Heart left ventricle (tissue), 13 donors: ENCODE results near the gene RAB36.

Experiments used
- POLR2A ChIP-seq, 2 donors: fragments of 450-650 bp; IDR thresholded peaks; one replicate each; pipeline ENCODE4 v1.6.1; 2017; ENCODE audit warnings: antibody characterized with exemption in 2 of 2, mild to moderate bottlenecking in 2 of 2, moderate library complexity in 2 of 2
- TF ChIP-seq, protein P1 (sequence below), 12 donors: fragments of 200-600 bp; sonication (generic) in 4 of 12; IDR thresholded peaks; one replicate each; pipeline versions ENCODE4 v1.5.0 to v1.8.0; 2018 to 2022; ENCODE audit warnings: antibody characterized with exemption in 12 of 12, mild to moderate bottlenecking in 5 of 12
- donor health status: ischemic (EF 13 %, LVEDD 7.1; RV severe dilation, severe dysfunction).
- donor health status: DM: no; HTN: yes; CAD: no.
- donor health status: DM: no; HTN: no; CAD: no.
- donor health status: ischemic (EF 25% LVEDD 6.9; RV normal size, moderate dysfunction).
- donor health status: ischemic (EF 25% LVEDD 5.7; RV mildly dilated, moderate dysfunction).
- donor health status: ischemic (EF 35%, LVEDD 5.7; RV mildly dilated, moderate dysfunction).
- donor health status: nonischemic (EF 11% LVEDD 7.7; RV severe dilation, severe dysfunction).
- donor health status: DM: yes; HTN: yes; CAD: no.
- donor health status: PGD.
- donor health status: ischemic (EF 29% LVEDD 5.4; RV normal size, mild dysfunction).
- donor health status: nonischemic (EF 23%, LVEDD 6.1; RV moderate dilation, normal function).

DNA sequence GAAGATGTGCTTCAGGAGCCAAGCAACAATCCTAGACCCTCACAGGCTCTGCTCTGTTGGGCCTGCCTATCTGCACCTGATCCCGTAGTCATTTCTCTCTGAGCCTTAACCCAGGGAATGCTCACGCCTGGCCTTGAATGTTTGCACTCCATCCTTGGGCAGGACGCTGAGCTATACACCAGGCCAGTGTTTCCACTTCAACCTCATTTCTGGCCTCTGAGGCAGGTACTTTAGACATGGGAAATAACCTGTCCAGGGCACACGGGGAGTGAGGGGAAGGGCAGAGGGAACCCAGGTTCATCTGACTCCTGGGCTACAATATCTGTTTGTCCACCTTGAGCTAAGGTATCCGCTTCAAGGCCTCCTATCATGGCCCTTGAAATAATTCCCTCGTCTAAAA is 13.3 kb upstream of the RAB36 start:
- TF ChIP-seq, protein P1, sequence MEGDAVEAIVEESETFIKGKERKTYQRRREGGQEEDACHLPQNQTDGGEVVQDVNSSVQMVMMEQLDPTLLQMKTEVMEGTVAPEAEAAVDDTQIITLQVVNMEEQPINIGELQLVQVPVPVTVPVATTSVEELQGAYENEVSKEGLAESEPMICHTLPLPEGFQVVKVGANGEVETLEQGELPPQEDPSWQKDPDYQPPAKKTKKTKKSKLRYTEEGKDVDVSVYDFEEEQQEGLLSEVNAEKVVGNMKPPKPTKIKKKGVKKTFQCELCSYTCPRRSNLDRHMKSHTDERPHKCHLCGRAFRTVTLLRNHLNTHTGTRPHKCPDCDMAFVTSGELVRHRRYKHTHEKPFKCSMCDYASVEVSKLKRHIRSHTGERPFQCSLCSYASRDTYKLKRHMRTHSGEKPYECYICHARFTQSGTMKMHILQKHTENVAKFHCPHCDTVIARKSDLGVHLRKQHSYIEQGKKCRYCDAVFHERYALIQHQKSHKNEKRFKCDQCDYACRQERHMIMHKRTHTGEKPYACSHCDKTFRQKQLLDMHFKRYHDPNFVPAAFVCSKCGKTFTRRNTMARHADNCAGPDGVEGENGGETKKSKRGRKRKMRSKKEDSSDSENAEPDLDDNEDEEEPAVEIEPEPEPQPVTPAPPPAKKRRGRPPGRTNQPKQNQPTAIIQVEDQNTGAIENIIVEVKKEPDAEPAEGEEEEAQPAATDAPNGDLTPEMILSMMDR (IDR thresholded peaks at IDR 0.05) = no peak
- no peak for TF ChIP-seq POLR2A (IDR thresholded peaks at IDR 0.05)
